Measurements from ENCODE around the gene REXO5.

DNA sequence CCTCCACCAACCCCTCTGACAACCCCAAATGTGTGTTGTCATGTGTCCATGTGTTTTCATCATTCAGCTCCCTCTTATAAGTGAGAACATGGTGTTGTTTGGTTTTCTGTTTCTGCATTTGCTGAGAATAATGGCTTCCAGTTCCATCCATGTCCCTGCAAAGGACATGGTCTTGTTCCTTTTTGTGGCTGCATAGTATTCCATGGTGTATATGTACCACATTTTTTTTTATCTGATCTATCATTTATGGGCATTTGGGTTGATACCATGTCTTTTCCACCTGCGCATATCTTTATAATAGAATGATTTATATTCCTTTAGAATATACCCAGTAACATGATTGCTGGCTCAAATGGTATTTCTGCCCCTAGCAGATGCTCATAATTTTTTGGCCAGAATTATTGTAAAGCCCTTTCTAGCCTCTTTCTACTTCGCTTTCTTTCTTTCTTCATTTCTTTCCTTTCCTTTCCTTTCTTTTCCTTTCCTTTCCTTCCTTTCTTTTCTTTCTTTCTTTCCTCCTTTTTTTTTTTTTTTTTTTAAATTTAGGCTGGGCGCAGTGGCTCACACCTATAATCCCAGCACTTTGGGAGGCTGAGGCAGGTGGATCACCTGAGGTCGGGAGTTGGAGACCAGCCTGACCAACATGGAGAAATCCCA lies 12.7 kb downstream of the REXO5 start:
- TF ChIP-seq ZNF232 (CRISPR knock-in tag; IDR thresholded peaks at IDR 0.05) (no peak), LARP7 (IDR thresholded peaks at IDR 0.05) (no peak), TBP (optimal IDR thresholded peaks at IDR 0.05; ENCODE audit: low read depth, low read length) (no peak), ZNF23 (CRISPR knock-in tag; IDR thresholded peaks at IDR 0.05) (no peak), MBD2 (IDR thresholded peaks at IDR 0.05; ENCODE audit: borderline replicate concordance, low read depth) (no peak), SRF (CRISPR knock-in tag; IDR thresholded peaks at IDR 0.05) (no peak), ZNF830 (CRISPR knock-in tag; IDR thresholded peaks at IDR 0.05) (no peak), MEIS2 (IDR thresholded peaks at IDR 0.05; ENCODE audit: partially characterized antibody) (no peak)
- TF ChIP-seq, protein P1, sequence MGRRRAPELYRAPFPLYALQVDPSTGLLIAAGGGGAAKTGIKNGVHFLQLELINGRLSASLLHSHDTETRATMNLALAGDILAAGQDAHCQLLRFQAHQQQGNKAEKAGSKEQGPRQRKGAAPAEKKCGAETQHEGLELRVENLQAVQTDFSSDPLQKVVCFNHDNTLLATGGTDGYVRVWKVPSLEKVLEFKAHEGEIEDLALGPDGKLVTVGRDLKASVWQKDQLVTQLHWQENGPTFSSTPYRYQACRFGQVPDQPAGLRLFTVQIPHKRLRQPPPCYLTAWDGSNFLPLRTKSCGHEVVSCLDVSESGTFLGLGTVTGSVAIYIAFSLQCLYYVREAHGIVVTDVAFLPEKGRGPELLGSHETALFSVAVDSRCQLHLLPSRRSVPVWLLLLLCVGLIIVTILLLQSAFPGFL (CRISPR knock-in tag; IDR thresholded peaks at IDR 0.05): no peak
- TF ChIP-seq, protein P2, sequence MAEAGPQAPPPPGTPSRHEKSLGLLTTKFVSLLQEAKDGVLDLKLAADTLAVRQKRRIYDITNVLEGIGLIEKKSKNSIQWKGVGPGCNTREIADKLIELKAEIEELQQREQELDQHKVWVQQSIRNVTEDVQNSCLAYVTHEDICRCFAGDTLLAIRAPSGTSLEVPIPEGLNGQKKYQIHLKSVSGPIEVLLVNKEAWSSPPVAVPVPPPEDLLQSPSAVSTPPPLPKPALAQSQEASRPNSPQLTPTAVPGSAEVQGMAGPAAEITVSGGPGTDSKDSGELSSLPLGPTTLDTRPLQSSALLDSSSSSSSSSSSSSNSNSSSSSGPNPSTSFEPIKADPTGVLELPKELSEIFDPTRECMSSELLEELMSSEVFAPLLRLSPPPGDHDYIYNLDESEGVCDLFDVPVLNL (CRISPR knock-in tag; IDR thresholded peaks at IDR 0.05; ENCODE audit: low read depth): no peak
